GM12878 (cell line): ENCODE measurements around the gene PRPF6. TPM values are rescaled to one million over a fixed set of nuclear protein-coding genes. Genes with fewer than 3 reads are reported as not detected.

ENCODE experiments used
- ATF7 ChIP-seq: fragments of 450-650 bp; IDR thresholded peaks from 2 replicates; pipeline ENCODE4 v1.6.1; 2016; ENCODE audit warnings: low read depth, mild to moderate bottlenecking
- EP300 ChIP-seq, 2 experiments: fragments of 150-350 bp in 1 of 2; IDR thresholded peaks; 2 replicates each; pipeline ENCODE4 v1.6.1; 2011 to 2012; ENCODE audit warnings: low read depth in 2 of 2, low read length in 2 of 2, borderline replicate concordance in 1 of 2, improper control_type of control experiment in 1 of 2, inconsistent platforms in 1 of 2; ENCODE audit not compliant: control insufficient read depth in 1 of 2
- MTA3 ChIP-seq: IDR thresholded peaks from 2 replicates; pipeline ENCODE4 v1.6.1; 2012; ENCODE audit warnings: low read length, inconsistent platforms, borderline replicate concordance
- SREBF2 ChIP-seq: IDR thresholded peaks from 2 replicates; pipeline ENCODE4 v1.6.1; 2012; ENCODE audit warnings: mild to moderate bottlenecking, low read length
- WRNIP1 ChIP-seq: IDR thresholded peaks from 2 replicates; pipeline ENCODE4 v1.6.1; 2011; ENCODE audit warnings: low read depth, low read length, improper control_type of control experiment, borderline replicate concordance
- ZSCAN29 ChIP-seq: fragments of 450-650 bp; IDR thresholded peaks from 2 replicates; pipeline ENCODE4 v1.6.1; 2017; ENCODE audit warnings: mild to moderate bottlenecking, moderate library complexity
- polyA plus RNA-seq, 11 experiments: library from polyadenylated mRNA; depleted of rRNA in 4 of 11; unstranded in 6 of 11; stranded (reverse) in 5 of 11; fragments of >200 nt; fragmentation: Nextera tagmentation in 4 of 11; fragmentation: Illumina TruSeq in 1 of 11; extraction: Ambion mirVana in 4 of 11; extraction: Trizol in 1 of 11; gene quantifications; 1 replicate in 1 of 11; 2 replicates in 10 of 11; pipeline versions ENCODE4 v1.2.1 to v1.2.3, GENCODE V29; 2011 to 2016; ENCODE audit warnings: inconsistent platforms in 2 of 11, missing spikeins in 2 of 11, low read depth in 1 of 11
- total RNA-seq, 4 experiments: library from RNA; depleted of rRNA in 3 of 4; stranded (reverse); fragments of >200 nt in 3 of 4; fragmentation: Illumina TruSeq in 1 of 4; extraction: Trizol in 1 of 4; gene quantifications; 2 replicates each; pipeline versions ENCODE4 v1.2.1 to v1.2.3, GENCODE V29; 2013 to 2021
- TF ChIP-seq, protein P1 (sequence below): fragments of 150-350 bp; IDR thresholded peaks from 2 replicates; pipeline ENCODE4 v1.6.1; 2016; ENCODE audit warnings: low read depth, low read length
- TF ChIP-seq, protein P2 (sequence below): fragments of 450-650 bp; IDR thresholded peaks from 2 replicates; pipeline ENCODE4 v1.6.1; 2017; ENCODE audit warnings: mild to moderate bottlenecking, moderate library complexity

PRPF6 gene
- total and polyA plus RNA-seq, 10 of the 15 experiments (the other 5 are each of a cell fraction or from before 2014, with no cell fraction given) = 5.0 to 102 (median 71.3) TPM

DNA sequence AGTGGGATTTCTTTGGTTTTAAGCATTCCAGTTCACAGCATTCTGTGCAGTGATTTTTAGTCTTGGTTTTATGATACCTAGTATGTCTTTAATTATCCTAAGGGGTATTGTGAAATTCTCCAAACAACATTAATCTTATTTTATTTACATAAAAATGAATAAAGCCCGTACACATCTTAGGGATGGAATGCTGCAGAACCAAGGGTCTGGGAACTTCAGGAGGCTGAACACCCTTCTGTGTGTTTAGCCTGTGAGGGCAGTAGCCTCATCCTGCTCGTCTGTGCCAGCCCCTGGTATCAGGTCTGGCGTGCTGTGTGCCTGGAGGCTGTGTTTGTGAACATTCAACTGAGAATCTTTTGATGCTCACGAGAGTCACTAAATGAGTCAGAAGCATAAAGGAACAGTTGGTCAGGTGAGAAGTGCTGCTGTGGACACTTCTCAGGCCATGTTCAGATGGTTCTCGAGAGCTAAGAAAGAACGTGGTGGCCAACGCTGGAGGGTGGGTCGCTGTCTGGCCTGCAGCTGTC lies 29.8 kb downstream of the PRPF6 start (continued):
- TF ChIP-seq, protein P1, sequence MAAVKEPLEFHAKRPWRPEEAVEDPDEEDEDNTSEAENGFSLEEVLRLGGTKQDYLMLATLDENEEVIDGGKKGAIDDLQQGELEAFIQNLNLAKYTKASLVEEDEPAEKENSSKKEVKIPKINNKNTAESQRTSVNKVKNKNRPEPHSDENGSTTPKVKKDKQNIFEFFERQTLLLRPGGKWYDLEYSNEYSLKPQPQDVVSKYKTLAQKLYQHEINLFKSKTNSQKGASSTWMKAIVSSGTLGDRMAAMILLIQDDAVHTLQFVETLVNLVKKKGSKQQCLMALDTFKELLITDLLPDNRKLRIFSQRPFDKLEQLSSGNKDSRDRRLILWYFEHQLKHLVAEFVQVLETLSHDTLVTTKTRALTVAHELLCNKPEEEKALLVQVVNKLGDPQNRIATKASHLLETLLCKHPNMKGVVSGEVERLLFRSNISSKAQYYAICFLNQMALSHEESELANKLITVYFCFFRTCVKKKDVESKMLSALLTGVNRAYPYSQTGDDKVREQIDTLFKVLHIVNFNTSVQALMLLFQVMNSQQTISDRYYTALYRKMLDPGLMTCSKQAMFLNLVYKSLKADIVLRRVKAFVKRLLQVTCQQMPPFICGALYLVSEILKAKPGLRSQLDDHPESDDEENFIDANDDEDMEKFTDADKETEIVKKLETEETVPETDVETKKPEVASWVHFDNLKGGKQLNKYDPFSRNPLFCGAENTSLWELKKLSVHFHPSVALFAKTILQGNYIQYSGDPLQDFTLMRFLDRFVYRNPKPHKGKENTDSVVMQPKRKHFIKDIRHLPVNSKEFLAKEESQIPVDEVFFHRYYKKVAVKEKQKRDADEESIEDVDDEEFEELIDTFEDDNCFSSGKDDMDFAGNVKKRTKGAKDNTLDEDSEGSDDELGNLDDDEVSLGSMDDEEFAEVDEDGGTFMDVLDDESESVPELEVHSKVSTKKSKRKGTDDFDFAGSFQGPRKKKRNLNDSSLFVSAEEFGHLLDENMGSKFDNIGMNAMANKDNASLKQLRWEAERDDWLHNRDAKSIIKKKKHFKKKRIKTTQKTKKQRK = no peak
- TF ChIP-seq EP300 (IDR thresholded peaks at IDR 0.05; ENCODE audit: borderline replicate concordance in 1 of 2, control insufficient read depth in 1 of 2, low read depth in 2 of 2, low read length in 2 of 2) (0 out of 4 replicates have a peak, but pooled peaks of 1 of the 2 experiments have one; percentile 42), WRNIP1 (no peak), ATF7 (no peak), ZSCAN29 (no peak), MTA3 (0 out of 2 replicates have a peak, but pooled peaks have one; percentile 12), SREBF2 (no peak)
- TF ChIP-seq, protein P2, sequence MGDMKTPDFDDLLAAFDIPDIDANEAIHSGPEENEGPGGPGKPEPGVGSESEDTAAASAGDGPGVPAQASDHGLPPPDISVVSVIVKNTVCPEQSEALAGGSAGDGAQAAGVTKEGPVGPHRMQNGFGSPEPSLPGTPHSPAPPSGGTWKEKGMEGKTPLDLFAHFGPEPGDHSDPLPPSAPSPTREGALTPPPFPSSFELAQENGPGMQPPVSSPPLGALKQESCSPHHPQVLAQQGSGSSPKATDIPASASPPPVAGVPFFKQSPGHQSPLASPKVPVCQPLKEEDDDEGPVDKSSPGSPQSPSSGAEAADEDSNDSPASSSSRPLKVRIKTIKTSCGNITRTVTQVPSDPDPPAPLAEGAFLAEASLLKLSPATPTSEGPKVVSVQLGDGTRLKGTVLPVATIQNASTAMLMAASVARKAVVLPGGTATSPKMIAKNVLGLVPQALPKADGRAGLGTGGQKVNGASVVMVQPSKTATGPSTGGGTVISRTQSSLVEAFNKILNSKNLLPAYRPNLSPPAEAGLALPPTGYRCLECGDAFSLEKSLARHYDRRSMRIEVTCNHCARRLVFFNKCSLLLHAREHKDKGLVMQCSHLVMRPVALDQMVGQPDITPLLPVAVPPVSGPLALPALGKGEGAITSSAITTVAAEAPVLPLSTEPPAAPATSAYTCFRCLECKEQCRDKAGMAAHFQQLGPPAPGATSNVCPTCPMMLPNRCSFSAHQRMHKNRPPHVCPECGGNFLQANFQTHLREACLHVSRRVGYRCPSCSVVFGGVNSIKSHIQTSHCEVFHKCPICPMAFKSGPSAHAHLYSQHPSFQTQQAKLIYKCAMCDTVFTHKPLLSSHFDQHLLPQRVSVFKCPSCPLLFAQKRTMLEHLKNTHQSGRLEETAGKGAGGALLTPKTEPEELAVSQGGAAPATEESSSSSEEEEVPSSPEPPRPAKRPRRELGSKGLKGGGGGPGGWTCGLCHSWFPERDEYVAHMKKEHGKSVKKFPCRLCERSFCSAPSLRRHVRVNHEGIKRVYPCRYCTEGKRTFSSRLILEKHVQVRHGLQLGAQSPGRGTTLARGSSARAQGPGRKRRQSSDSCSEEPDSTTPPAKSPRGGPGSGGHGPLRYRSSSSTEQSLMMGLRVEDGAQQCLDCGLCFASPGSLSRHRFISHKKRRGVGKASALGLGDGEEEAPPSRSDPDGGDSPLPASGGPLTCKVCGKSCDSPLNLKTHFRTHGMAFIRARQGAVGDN = peak; percentile 96
